Stomach (tissue), 4 donors: Measurements from ENCODE around the gene SKP1.

Experiments used
- CTCF ChIP-seq, 7 experiments: fragments of 450-650 bp in 4 of 7; fragments of 200-600 bp in 3 of 7; sonication (generic) in 3 of 7; IDR thresholded peaks; one replicate each; pipeline ENCODE4 v1.5.1; 2016 to 2019; ENCODE audit warnings: antibody characterized with exemption in 7 of 7, control low read depth in 2 of 7, mild to moderate bottlenecking in 1 of 7
- POLR2A ChIP-seq, 4 donors: fragments of 450-650 bp; IDR thresholded peaks; one replicate each; pipeline ENCODE4 v1.6.1; 2016; ENCODE audit warnings: antibody characterized with exemption in 4 of 4, control low read depth in 2 of 4, mild to moderate bottlenecking in 1 of 4, moderate library complexity in 1 of 4
- POLR2AphosphoS5 ChIP-seq, 3 donors: sonication (generic); formaldehyde crosslinking; IDR thresholded peaks; one replicate each; pipeline ENCODE4 v1.6.1; 2016; ENCODE audit warnings: antibody characterized with exemption in 3 of 3

GRCh38 chr5:134215757-134216156, 39.0 kb upstream of the SKP1 start:
- no peak for TF ChIP-seq POLR2A (IDR thresholded peaks at IDR 0.05)
- TF ChIP-seq CTCF (IDR thresholded peaks at IDR 0.05): no peak
- TF ChIP-seq POLR2AphosphoS5 (IDR thresholded peaks at IDR 0.05): no peak
